Measurements from ENCODE around the gene SERPINB10.

DNA sequence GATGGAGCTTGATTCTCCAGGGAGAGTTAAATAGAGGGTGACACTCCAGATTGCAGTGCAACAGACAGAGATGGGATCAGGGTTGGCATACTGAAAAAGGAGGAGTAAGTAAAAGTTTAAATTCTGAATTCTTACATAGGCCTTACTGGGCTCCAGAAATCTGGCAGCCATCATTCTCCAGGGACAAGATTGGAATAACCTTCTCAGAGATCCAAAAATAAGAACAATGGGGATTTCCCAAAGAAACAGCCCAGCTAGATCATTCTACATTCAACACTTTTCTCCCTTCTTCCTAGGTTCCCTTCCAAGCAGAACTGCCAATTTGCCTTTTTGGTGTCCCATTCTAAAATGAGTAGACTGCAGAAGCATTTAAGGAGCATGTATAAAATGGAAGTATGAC, 35.2 kb upstream of the SERPINB10 start:
- TF ChIP-seq CTCF (IDR thresholded peaks at IDR 0.05) (no peak), POLR2A (IDR thresholded peaks at IDR 0.05) (no peak)
